ENCODE results near the gene PPP1R12B. TPM values are rescaled to one million over a fixed set of nuclear protein-coding genes. Genes with fewer than 3 reads are reported as not detected.

The PPP1R12B gene
- total RNA-seq = 5.3 and 5.4 TPM in 2 replicates

GRCh38 chr1:202348509-202349205, at the start of gene PPP1R12B:
Gene PPP1R12B (plus strand): TSS chr1:202348699. CDS start chr1:202348852, 153 bp downstream.

Other genes starting within 250 kb of the PPP1R12B start
- gene GPR37L1, start 225.8 kb upstream of the PPP1R12B start, total RNA-seq = under 0.01 TPM in 1 of 2 replicates, not detected in the other
- 37.5 and 55.8 TPM in 2 replicates for gene ARL8A, start 204.0 kb upstream of the PPP1R12B start, total RNA-seq
- 0.16 TPM in 1 of 2 replicates, not detected in the other for gene PTPN7, start 188.1 kb upstream of the PPP1R12B start, total RNA-seq
- 0.25 TPM in 1 of 2 replicates, not detected in the other for gene LGR6, start 154.9 kb upstream of the PPP1R12B start, total RNA-seq
- 7.5 and 130 TPM in 2 replicates for gene UBE2T, start 6.8 kb upstream of the PPP1R12B start, total RNA-seq

Measured in mesangial cell (primary cell).